ENCODE results near the gene ANOS1. TPM values are rescaled to one million over a fixed set of nuclear protein-coding genes. Genes with fewer than 3 reads are reported as not detected.

ANOS1 gene
- total and polyA plus RNA-seq, 2 of the 8 experiments (the other 6 are each of a cell fraction or from before 2014, with no cell fraction given): 34.4 to 59.0 TPM

DNA sequence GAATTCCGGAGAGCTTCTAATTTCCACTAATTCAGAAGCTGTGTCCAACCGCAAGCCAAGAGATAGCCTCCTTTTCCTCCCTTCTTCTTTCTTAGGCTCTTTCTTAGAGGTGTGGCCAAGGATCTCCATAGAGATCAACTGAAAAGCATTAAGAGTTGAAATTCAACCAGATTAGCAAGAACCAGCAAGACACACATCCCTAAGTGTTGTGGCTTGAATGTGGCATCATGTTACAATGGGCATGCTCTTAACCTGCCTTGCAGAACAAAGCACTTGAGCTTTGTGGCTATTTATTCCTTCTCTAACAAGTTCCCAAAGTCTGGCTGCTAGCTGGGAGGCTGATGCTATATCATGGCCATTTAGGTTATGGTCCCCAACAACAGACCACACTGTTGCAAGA lies 10.4 kb downstream of the ANOS1 start (continued):
- no peak for TF ChIP-seq SP1 (IDR thresholded peaks at IDR 0.05; ENCODE audit: low read depth, low read length)
- no peak for TF ChIP-seq RXRA (IDR thresholded peaks at IDR 0.05; ENCODE audit: insufficient read depth, low read depth, low read length)
- no peak for TF ChIP-seq MAFK (IDR thresholded peaks at IDR 0.05; ENCODE audit: low read depth, low read length)
- no peak for TF ChIP-seq ASH2L (IDR thresholded peaks at IDR 0.05; ENCODE audit: low read length)
